HG03469 (cell line): ENCODE data around the gene COL27A1.
"Not testable (repeated sequence)": the region's sequence is repeated elsewhere in the genome, so short reads cannot be mapped to it uniquely, and the experiment has no call there.

Experiments used
- ATAC-seq: cut with Tn5 transposase; IDR thresholded peaks from one replicate; pipeline ENCODE4 v1.9.1; 2021; ENCODE audit warnings: mild to moderate bottlenecking, moderate library complexity, moderate number of reproducible peaks; ENCODE audit not compliant: unreplicated experiment

Gene COL27A1

DNA sequence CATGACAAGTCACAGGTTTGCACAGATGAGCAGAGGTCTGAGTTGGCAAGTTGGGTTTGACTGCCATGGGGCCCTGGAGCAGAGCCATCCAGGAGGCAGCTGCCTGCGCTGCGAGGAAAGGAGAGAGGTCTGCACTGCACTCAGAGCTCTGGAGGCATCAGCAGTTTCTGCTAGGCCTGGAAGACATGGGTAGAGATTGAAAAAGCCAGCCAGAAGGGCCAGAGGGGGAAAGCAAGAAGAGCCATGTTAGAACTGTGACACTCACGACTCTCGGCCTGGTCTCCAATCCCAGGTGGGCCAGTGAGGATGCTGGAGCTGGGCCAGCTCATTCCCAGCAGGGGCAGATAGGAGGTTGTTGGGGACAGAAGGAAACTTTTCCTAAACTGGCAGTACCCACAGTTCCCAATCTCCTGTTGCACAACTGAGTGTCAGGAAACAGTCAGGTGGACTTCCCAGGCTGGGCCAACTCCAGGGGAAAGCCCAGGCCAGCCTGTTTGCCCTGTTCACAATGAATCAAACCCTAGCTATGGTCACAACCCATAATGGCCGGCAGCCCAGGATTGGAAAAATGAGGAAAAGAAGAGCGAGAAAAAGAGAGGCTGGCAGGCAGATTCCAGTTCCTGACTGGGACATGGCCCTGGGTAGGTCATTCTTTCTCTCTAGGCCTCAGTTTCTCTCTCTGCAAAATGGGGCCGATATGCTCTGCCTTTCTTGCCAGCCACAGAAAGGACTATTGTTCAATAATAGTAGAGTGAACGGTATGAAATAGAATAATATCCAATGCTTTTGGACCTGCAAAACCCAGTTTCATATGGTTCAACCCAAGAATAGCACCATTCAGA is 159.8 kb downstream of the COL27A1 start:
- no peak for ATAC-seq

DNA sequence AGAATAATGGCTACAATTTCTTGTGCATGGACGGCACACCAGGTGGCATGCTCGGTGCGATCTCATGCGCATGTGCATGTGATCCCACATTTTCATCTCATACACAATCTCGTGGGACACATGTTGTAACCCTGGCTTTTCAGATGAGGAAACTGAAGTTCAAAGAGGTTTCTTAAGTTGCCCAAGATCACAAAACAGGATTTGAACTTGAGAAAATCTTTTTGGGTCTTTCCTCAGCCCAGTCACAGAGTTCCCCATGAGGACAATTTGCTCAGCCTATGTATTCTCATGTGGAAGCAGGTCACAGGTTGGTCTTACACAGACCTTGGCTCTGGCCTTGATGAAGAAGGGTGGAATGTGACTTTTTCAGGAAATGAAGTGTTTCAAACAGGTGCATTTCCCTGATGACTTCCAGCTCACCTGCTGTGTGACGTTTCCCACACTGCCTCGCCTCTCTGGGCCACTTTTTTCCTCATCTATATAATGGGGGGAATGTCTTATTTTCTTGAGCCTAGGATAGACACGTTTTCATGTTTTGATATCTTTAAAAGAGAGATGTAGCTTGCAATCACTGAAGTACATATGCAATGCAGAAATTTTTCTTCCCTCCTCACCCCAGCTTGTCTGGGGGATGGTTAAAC is 160.5 kb downstream of the COL27A1 start:
- ATAC-seq, result no peak

DNA sequence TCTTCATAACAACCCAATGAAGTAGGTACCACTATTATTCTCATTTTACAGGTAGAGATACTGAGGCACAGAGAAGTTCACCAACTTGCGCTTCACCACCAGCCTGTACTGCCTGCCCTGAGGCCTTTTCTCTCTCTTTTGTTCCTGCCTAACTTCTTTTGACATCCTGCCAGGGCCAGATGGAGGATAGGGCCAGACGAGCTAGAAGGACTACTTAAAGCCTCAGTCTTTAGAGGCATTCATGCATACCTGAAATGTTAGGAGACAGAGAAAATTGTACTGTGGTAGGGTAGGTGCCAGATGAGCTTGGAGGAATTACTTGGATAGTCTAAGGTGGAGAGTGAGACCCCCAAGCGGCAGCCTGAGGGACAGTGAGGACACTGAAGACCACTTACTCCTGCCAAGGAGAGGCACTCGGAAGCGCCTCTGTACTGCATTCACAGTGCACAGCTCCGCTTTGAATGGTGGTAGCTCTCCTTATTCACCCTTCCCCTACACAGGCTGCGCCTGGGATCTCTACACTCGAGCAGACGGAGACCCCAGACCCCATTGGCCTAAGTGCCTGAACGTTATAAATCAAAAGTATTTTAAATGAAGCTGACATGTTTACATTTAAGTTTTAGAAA is 161.4 kb downstream of the COL27A1 start:
- no peak for ATAC-seq

DNA sequence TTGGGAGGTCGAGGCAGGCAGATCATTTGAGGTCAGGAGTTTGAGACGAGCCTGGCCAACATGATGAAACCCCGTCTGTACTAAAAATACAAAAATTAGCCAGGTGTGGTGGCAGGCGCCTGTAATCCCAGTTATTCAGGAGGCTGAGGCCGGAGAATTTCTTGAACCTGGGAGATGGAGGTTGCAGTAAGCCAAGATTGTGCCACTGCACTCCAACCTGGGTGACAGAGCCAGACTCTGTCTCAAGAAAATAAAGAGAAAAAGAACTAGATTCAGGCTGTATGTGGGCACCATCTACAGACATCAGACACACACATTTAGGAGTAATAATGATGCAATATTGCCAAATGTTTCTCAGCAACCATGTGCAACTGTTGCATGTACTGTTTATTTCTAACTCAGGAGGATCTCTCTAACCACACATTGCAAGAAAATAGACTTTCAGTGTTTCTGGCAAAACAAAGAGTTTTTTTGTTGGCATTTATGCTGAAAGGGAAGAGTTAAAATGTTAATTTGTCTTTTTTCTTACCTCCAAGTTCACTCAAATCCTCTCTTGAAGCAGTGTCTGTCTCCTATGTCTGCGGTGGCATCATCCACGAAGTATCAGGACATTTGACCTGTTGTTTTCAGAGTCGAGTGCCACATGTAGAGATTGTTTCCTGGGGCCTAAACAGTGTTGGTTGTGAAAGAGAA is 162.5 kb downstream of the COL27A1 start:
- ATAC-seq, result no peak

DNA sequence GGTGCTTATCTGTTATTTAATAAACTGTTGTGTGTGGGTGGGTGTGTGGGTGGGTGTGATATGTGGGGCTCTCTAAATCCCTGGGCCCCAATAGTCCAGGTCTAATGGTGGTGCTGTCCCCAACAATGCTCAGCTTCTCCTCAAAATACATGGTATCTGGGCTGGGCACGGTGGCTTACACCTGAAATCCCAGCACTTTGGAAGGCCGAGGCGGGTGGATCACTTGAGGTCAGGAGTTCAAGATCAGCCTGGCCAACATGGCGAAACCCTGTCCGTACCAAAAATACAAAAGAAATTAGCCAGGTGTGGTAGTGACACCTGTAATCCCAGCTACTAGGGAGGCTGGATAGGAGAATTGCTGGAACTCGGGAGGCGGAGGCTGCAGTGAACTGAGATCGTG is 163.1 kb downstream of the COL27A1 start:
- no peak for ATAC-seq

DNA sequence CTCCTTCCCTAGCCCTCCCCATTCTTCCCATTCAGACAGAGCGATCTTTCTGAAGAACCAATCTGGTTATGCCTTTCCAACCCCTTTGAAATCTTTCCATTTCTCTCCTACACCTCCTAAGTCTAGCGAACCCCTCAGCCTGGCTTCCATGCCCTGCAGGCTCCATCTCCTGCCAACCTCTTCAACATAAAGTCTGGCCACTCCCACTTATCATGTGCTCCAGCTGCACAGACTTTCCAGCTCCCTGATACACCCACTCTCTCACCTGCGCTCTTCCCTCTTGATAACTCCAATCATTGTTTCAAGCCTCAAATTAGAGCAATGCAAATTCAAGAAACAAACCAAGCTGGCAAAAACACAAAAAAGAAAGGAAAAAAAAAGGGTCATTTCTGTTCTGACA is 163.8 kb downstream of the COL27A1 start:
- no peak for ATAC-seq

DNA sequence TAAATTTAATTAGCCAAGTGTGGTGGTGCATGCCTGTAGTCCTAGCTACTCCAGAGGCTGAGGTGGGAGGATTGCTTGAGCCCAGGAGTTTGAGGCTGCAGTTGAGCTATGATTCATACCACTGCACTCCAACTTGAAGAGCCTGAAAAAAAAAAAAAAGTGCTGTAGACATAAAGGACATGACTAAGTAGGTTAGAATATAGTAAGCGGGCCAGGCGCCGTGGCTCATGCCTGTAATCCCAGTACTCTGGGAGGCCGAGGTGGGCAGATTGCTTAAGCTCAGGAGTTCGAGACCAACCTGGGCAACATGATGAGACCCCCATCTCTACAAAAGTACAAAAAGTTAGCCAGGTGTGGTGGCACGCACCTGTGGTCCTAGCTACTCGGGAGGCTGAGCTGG is 165.4 kb downstream of the COL27A1 start:
- ATAC-seq, result not testable (repeated sequence)

DNA sequence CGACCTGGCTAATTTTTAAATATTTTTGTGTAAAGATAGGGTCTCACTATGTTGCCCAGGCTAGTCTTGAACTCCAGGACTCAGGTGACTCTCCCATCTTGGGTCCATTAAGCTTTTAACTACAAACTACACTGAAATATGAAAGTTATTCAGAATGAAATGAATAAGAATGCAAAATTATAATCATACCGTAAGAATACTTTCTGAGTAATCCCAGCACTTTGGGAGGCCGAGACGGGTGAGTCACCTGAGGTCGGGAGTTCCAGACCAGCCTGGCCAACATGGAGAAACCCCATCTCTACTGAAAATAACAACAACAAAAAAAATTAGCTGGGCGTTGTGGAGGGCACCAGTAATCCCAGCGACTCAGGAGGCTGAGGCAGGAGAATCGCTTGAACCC is 166.4 kb downstream of the COL27A1 start:
- ATAC-seq, result no peak

DNA sequence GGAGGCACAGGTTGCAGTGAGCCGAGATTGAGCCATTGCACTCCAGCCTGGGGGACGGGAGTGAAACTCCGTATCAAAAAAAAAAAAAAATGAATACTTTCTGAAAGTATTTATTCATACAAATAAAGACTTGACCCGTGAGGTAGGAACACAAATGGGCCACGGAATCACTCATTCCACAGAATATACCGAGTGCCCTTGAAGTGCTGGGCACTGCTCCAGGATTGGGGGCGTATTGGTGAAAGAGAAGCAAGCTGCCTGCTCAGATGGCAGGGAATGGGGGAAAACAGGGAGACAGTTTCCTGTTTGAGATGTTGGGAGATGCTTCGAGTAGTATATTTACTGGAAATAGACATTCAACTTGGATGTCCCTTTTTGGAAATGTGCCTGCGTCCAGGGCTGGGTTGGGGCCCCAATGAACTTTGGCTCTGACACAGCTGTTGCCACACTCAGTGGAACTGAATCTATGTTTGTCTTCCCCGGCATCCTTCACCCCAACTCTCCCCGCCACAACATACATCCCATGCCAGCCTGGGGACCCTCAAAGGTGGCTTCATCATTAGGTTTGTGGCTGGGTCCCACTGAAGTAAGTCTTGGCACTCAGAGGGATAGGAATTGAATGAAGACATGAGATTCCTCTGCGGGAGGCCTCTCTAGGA is 167.0 kb downstream of the COL27A1 start:
- ATAC-seq, result not testable (repeated sequence)

DNA sequence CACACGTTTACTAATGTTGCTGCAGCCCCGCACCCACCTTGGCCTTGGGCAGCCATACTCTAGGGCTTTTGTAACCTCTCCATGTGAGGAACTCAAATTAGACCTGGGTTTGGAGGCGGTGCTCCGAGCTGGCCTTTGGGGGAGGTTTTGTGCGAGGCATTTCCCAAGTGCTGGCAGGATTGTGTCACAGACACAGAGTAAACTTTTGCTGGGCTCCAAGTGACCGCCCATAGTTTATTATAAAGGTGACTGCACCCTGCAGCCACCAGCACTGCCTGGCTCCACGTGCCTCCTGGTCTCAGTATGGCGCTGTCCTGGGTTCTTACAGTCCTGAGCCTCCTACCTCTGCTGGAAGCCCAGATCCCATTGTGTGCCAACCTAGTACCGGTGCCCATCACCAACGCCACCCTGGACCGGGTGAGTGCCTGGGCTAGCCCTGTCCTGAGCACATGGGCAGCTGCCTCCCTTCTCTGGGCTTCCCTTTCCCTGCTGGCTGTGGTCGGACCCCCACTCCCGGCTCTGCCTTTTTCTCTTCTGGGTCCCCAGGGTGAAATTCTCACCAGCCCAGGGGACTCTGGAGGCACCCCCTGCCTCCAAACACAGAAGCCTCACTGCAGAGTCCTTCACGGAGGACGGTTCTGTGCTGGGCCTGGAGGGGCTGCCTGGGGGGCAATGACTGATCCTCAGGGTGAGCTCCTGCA is 167.6 kb downstream of the COL27A1 start, which contains the start of gene ORM1:
ORM1 (plus strand) TSS at position 268 of the 701 bp plus-strand sequence; CDS start at position 304, 36 bp downstream.
- ATAC-seq, result not testable (repeated sequence)

DNA sequence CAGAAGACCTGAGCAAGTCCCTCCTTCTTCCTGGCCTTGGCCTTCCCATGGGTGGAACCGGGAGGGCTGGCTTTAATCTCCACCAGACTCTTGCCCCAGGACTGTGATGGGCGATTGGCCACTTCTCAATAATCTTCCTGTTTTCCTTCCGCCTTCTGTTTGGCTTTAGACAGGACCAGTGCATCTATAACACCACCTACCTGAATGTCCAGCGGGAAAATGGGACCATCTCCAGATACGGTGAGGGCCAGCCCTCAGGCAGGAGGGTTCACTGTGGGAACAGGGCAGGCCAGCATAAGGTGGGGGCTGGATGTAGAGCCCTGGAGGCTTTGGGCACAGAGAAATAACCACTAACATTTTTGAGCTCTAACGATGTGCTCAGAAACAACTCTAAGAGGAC is 168.5 kb downstream of the COL27A1 start:
- not testable (repeated sequence) for ATAC-seq

DNA sequence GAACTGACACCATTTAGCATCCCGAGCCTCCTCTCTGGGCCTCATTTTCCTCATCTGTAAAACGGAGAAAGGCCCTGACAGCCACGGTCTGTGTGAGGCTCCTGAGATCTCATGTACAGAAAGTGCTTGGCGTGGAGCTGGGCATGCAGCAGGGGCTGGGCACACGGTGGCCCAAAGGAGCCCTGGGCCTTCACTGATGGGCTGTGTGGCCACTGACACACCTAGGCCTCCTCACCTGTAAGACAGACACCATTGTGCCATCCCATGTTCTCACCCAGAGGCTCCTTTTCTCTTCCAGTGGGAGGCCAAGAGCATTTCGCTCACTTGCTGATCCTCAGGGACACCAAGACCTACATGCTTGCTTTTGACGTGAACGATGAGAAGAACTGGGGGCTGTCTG is 169.2 kb downstream of the COL27A1 start:
- no peak for ATAC-seq

DNA sequence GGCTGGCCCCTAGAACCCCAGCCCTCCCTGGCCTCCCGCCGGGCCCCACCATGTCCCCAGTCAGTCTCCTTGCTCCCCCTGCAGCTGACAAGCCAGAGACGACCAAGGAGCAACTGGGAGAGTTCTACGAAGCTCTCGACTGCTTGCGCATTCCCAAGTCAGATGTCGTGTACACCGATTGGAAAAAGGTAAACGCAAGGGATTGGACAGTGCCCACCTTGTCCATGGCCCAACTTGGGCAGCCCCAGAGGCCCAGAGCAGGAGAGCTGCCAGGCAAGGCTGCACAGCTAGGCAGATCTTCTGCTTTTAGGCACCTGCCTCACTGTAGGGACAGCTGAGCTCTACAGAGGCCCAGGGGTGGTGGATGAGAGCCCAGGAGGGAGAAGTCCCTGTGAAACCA is 169.6 kb downstream of the COL27A1 start:
- ATAC-seq, result not testable (repeated sequence)

DNA sequence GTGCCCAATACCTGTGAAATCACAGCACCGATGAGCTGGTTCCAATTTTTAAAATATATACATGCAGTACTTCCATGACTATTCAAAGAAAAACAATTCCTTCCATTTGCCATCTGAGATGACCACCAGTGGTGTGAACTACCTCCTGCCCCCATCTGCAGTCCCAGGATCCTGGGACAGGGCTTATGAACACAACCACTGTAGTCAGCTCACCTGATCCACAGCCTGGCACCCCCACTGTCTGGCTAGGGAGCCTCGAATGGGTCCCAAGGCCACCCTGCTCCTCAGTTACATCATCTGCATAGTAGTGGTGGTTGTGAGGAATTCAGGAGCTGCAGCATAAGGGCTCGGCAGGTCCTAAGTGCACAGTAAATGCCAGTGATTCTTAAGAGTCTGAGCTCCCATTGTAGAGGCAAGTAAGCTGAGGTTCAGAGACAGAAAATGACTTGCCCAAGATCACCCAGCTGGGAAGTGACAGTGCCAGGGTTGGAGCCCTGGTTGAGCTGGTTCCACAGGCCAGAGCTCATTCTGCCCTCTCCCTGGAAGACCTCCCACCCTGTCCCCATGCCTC is 170.4 kb downstream of the COL27A1 start:
- not testable (repeated sequence) for ATAC-seq

DNA sequence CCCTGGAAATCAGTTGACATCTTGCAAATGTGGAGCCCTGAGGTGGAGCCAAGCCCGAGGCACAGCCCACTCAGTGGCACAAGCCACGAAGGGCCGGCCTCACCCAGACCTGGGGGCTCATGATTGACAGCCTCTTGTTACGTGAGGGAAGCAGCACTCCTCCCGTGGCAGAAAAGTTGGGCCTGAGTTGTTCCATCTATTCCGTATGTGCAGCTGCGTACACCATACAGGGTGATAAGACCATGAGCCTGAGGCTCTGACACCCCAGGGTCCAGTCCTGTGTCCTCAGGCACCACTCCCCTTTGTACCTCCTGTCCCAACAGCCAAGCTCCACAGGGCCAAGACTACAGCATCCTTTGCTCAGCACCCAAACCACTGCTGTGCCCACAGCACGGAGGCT is 172.4 kb downstream of the COL27A1 start:
- ATAC-seq, result no peak

DNA sequence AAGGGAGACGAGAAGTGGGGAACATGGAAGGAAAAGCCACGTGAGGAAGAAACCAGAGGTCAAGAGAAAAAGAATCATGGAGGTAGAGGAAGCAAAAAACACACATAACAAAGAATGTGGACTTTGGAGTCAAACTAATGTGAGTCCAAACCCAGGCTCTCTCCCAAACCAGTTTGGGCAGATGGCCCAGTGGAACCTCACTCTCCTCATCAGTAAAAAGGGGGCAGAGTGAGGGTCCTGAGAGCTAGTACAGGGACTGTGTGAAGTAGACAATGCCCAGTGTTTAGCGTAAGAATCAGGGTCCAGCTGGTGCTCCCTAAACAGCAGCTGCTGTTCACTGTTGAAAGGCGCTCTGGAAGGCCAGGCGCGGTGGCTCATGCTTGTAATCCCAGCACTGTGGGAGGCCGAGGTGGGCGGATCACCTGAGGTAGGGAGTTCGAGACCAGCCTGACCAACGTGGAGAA is 173.1 kb downstream of the COL27A1 start:
- not testable (repeated sequence) for ATAC-seq

DNA sequence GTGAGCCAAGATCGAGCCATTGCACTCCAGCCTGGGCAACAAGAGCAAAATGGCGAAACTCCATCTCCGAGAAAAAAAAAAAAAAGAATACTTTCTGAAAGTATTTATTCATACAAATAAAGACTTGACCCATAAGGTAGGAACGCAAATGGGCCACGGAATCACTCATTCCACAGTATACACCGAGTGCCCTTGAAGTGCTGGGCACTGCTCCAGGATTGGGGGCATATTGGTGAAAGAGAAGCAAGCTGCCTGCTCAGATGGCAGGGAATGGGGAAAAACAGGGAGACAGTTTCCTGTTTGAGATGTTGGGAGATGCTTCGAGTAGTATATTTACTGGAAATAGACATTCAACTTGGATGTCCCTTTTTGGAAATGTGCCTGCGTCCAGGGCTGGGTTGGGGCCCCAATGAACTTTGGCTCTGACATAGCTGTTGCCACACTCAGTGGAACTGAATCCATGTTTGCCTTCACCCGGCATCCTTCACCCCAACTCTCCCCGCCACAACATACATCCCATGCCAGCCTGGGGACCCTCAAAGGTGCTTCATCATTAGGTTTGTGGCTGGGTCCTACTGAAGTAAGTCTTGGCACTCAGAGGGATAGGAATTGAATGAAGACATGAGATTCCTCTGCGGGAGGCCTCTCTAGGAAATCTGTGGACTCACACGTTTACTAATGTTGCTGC is 173.7 kb downstream of the COL27A1 start:
- not testable (repeated sequence) for ATAC-seq

DNA sequence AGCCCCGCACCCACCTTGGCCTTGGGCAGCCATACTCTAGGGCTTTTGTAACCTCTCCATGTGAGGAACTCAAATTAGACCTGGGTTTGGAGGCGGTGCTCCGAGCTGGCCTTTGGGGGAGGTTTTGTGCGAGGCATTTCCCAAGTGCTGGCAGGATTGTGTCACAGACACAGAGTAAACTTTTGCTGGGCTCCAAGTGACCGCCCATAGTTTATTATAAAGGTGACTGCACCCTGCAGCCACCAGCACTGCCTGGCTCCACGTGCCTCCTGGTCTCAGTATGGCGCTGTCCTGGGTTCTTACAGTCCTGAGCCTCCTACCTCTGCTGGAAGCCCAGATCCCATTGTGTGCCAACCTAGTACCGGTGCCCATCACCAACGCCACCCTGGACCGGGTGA is 174.3 kb downstream of the COL27A1 start, which contains the start of gene ORM2:
ORM2 (plus strand) TSS at position 245 of the 398 bp plus-strand sequence; CDS start at position 281, 36 bp downstream.
- not testable (repeated sequence) for ATAC-seq

DNA sequence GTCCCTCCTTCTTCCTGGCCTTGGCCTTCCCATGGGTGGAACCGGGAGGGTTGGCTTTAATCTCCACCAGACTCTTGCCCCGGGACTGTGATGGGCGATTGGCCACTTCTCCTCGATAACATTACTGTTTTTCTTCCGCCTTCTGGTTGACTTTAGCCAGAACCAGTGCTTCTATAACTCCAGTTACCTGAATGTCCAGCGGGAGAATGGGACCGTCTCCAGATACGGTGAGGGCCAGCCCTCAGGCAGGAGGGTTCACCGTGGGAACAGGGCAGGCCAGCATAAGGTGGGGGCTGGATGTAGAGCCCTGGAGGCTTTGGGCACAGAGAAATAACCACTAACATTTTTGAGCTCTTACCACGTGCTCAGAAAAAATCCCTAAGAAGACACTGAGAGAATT is 175.3 kb downstream of the COL27A1 start:
- no peak for ATAC-seq
